Caco-2 (cell line): ENCODE measurements around the gene NFATC1. TPM values are rescaled to one million over a fixed set of nuclear protein-coding genes. Genes with fewer than 3 reads are reported as not detected.

Experiments
- BruUV-seq: library from RNA; stranded (reverse); fragments of 400-500 nt; replicated peaks from 2 replicates; lab custom pipeline; 2021; lab: Mats Ljungman, UMichigan
- CTCF ChIA-PET: fragments of 300-600 bp; sonication (Branson Sonifier 250); formaldehyde crosslinking; loops from one replicate; lab custom pipeline; 2022; ENCODE audit warnings: antibody characterized with exemption; lab: Charles Lee
- POLR2A ChIA-PET: fragments of 300-600 bp; sonication (Branson Sonifier 250); formaldehyde crosslinking; loops from one replicate; lab custom pipeline; 2022; ENCODE audit warnings: antibody characterized with exemption; lab: Charles Lee
- DNase-seq, 2 experiments: peaks; one replicate each; pipeline versions ENCODE4 v3.0.0 to v3.0.0-alpha.2; 2020 to 2022
- H3K27me3 ChIP-seq: replicated peaks from 2 replicates; pipeline ENCODE4 v1.6.0; 2011; ENCODE audit warnings: low read length; ENCODE audit not compliant: control insufficient read depth, insufficient read depth
- H3K36me3 ChIP-seq: 2 replicates; pipeline ENCODE4 v1.5.1; 2011; ENCODE audit warnings: low read length; ENCODE audit not compliant: control insufficient read depth, insufficient read depth
- H3K4me1 ChIP-seq: fragments of 250-450 bp; sonication (Bioruptor Pico); 2 replicates; pipeline ENCODE4 v1.5.1; 2020; ENCODE audit warnings: mild to moderate bottlenecking
- H3K4me3 ChIP-seq: 2 replicates; pipeline ENCODE4 v1.5.1; 2011; ENCODE audit warnings: low read depth, mild to moderate bottlenecking, control low read depth, low read length
- H3K9me3 ChIP-seq: fragments of 250-450 bp; sonication (Bioruptor Pico); 2 replicates; pipeline ENCODE4 v1.5.1; 2020; ENCODE audit warnings: mild to moderate bottlenecking, moderate library complexity
- H3K27ac Mint-ChIP-seq: one replicate; pipeline ENCODE4 v1.8.0; 2022; ENCODE audit warnings: mixed read lengths; ENCODE audit not compliant: unreplicated experiment
- H3K27me3 Mint-ChIP-seq: one replicate; pipeline ENCODE4 v1.8.0; 2022; ENCODE audit warnings: mixed read lengths; ENCODE audit not compliant: insufficient read depth, unreplicated experiment
- H3K36me3 Mint-ChIP-seq: one replicate; pipeline ENCODE4 v1.8.0; 2022; ENCODE audit warnings: mild to moderate bottlenecking, mixed read lengths; ENCODE audit not compliant: insufficient read depth, unreplicated experiment
- H3K4me1 Mint-ChIP-seq: one replicate; pipeline ENCODE4 v1.8.0; 2022; ENCODE audit warnings: low read depth, mixed read lengths; ENCODE audit not compliant: unreplicated experiment
- H3K4me3 Mint-ChIP-seq: one replicate; pipeline ENCODE4 v1.8.0; 2022; ENCODE audit warnings: mild to moderate bottlenecking, moderate library complexity, mixed read lengths; ENCODE audit not compliant: unreplicated experiment
- H3K9me3 Mint-ChIP-seq: one replicate; pipeline ENCODE4 v1.8.0; 2022; ENCODE audit warnings: mixed read lengths; ENCODE audit not compliant: unreplicated experiment
- intact Hi-C: fragments of 100-400 bp; cut with micrococcal nuclease; formaldehyde crosslinking; loops from one replicate; pipeline ENCODE4 v1.10.0; 2022; ENCODE audit not compliant: unreplicated experiment
- total RNA-seq: library from RNA; stranded (reverse); gene quantifications from 2 replicates; pipeline ENCODE4 v1.2.3, GENCODE V29; 2022
- TF ChIP-seq, protein P1 (sequence below), 2 experiments: fragments of 200-600 bp in 1 of 2; IDR thresholded peaks; 1 replicate in 1 of 2; 2 replicates in 1 of 2; pipeline versions ENCODE4 v1.5.1 to v1.8.0; 2011 to 2022; ENCODE audit warnings: antibody characterized with exemption in 1 of 2, control low read depth in 1 of 2, inconsistent platforms in 1 of 2, low read depth in 1 of 2, low read length in 1 of 2, mild to moderate bottlenecking in 1 of 2, moderate library complexity in 1 of 2; ENCODE audit not compliant: insufficient read depth in 1 of 2, severe bottlenecking in 1 of 2, unreplicated experiment in 1 of 2

NFATC1 gene
- total RNA-seq, 1 experiment from 2014 or later, result 0.66 TPM

GRCh38 chr18:79382681-79383387 lies 12.9 kb upstream of the NFATC1 start:
- Mint-ChIP-seq H3K27me3 (peaks cover 4% of the 10 kb centered on the region), H3K9me3 (no peaks in the 10 kb centered on the region), H3K4me3 (no peak overlapping the region), H3K4me1 (peaks cover 5% of the 10 kb centered on the region), H3K27ac (no peak overlapping the region), H3K36me3 (peaks cover 5% of the 10 kb centered on the region)
- BruUV-seq, result no TSS peak
- H3K27me3 ChIP-seq, result no peaks in the 10 kb centered on the region
- CTCF ChIA-PET, result interaction anchor here (0.5 kb wide), 1 partner anchor 210 kb away, joined by 5 read pairs; no protein-coding TSS in a partner anchor
- H3K4me3 ChIP-seq, result no peak overlapping the region
- DNase-seq, result no peak
- no peaks in the 10 kb centered on the region for H3K9me3 ChIP-seq
- no peaks in the 10 kb centered on the region for H3K36me3 ChIP-seq
- POLR2A ChIA-PET, result no interaction called here
- H3K4me1 ChIP-seq, result no peaks in the 10 kb centered on the region
- TF ChIP-seq, protein P1, sequence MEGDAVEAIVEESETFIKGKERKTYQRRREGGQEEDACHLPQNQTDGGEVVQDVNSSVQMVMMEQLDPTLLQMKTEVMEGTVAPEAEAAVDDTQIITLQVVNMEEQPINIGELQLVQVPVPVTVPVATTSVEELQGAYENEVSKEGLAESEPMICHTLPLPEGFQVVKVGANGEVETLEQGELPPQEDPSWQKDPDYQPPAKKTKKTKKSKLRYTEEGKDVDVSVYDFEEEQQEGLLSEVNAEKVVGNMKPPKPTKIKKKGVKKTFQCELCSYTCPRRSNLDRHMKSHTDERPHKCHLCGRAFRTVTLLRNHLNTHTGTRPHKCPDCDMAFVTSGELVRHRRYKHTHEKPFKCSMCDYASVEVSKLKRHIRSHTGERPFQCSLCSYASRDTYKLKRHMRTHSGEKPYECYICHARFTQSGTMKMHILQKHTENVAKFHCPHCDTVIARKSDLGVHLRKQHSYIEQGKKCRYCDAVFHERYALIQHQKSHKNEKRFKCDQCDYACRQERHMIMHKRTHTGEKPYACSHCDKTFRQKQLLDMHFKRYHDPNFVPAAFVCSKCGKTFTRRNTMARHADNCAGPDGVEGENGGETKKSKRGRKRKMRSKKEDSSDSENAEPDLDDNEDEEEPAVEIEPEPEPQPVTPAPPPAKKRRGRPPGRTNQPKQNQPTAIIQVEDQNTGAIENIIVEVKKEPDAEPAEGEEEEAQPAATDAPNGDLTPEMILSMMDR (IDR thresholded peaks at IDR 0.05; ENCODE audit: insufficient read depth in 1 of 2, low read depth in 1 of 2, low read length in 1 of 2, severe bottlenecking in 1 of 2, unreplicated experiment in 1 of 2), result no peak
- intact Hi-C loops, result no loop called here

GRCh38 chr18:79383388-79384056 lies 12.2 kb upstream of the NFATC1 start:
- H3K27me3 Mint-ChIP-seq, result peaks cover 6% of the 10 kb centered on the region
- POLR2A ChIA-PET, result no interaction called here
- no peaks in the 10 kb centered on the region for H3K27me3 ChIP-seq
- no peak for DNase-seq
- H3K4me3 Mint-ChIP-seq, result no peak overlapping the region
- no peak overlapping the region for H3K27ac Mint-ChIP-seq
- H3K36me3 Mint-ChIP-seq, result no peaks in the 10 kb centered on the region
- no TSS peak for BruUV-seq
- H3K36me3 ChIP-seq, result no peaks in the 10 kb centered on the region
- CTCF ChIA-PET, result no interaction called here
- peaks cover 5% of the 10 kb centered on the region for H3K4me1 Mint-ChIP-seq
- H3K9me3 ChIP-seq, result no peaks in the 10 kb centered on the region
- no peak overlapping the region for H3K4me3 ChIP-seq
- no peaks in the 10 kb centered on the region for H3K4me1 ChIP-seq
- intact Hi-C loops, result no loop called here
- TF ChIP-seq, protein P1 (IDR thresholded peaks at IDR 0.05; ENCODE audit: insufficient read depth in 1 of 2, low read depth in 1 of 2, low read length in 1 of 2, severe bottlenecking in 1 of 2, unreplicated experiment in 1 of 2), result no peak
- no peaks in the 10 kb centered on the region for H3K9me3 Mint-ChIP-seq

- TF ChIP-seq, protein P1 (IDR thresholded peaks at IDR 0.05; ENCODE audit: insufficient read depth in 1 of 2, low read depth in 1 of 2, low read length in 1 of 2, severe bottlenecking in 1 of 2, unreplicated experiment in 1 of 2), result no peak
- no peaks in the 10 kb centered on the region for H3K36me3 Mint-ChIP-seq
- peaks cover 5% of the 10 kb centered on the region for H3K4me1 Mint-ChIP-seq
- Histone ChIP-seq H3K9me3 (no peaks in the 10 kb centered on the region), H3K27me3 (no peaks in the 10 kb centered on the region), H3K36me3 (no peaks in the 10 kb centered on the region), H3K4me1 (no peaks in the 10 kb centered on the region), H3K4me3 (no peak overlapping the region)
- no peaks in the 10 kb centered on the region for H3K9me3 Mint-ChIP-seq
- H3K27ac Mint-ChIP-seq, result no peak overlapping the region
- no peak for DNase-seq
- BruUV-seq, result no TSS peak
- intact Hi-C loops, result no loop called here
- ChIA-PET CTCF (interaction anchor here (1.2 kb wide), 1 partner anchor 132 kb away, joined by 3 read pairs; no protein-coding TSS in a partner anchor), POLR2A (no interaction called here)
- H3K4me3 Mint-ChIP-seq, result no peak overlapping the region
- peaks cover 11% of the 10 kb centered on the region for H3K27me3 Mint-ChIP-seq
Measured at GRCh38 chr18:79384151-79384807, 11.5 kb upstream of the NFATC1 start.
